ENCODE results near the gene OPN3.
A peak's percentile ranks its signal among the peaks of the same experiment; 100 is the strongest.

Gene OPN3

GRCh38 chr1:241622669-241623068 is 17.5 kb downstream of the OPN3 start:
- Mint-ChIP-seq H3K4me1 (peaks cover 25 to 44% of the 10 kb centered on the region in 2 donors), H3K27me3 (no peaks in the 10 kb centered on the region), H3K36me3 (peaks cover 39 to 49% of the 10 kb centered on the region in 2 donors), H3K4me3 (no peak overlapping the region), H3K27ac (no peak overlapping the region), H3K9me3 (no peaks in the 10 kb centered on the region)
- ATAC-seq (replicated peaks) = no peak
- no peak for DNase-seq

DNA sequence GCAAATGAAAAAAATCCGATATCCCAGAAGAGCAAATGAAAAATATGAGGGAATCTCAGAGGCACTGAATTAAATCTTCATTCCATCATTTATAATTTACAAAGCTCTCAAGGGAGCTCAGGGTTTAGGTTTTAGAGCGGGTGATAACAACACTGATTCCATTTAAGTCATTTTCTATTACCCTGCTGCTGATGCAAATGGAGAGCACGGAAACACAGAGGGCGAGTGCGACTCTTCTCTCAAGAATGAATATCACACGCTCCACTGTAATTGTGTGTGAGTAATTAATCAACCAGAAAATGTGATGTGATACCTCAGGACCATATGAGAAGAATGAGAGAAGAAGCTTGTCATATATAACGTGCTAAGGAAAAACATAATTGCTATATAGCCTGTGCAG is 22.7 kb downstream of the OPN3 start:
- DNase-seq (no peak), ATAC-seq (replicated peaks) (peak; percentile 36)
- no peak overlapping the region for H3K27ac Mint-ChIP-seq
- H3K36me3 Mint-ChIP-seq = peaks cover 34 to 56% of the 10 kb centered on the region in 2 donors
- H3K27me3 Mint-ChIP-seq = no peaks in the 10 kb centered on the region
- no peak overlapping the region for H3K4me3 Mint-ChIP-seq
- H3K4me1 Mint-ChIP-seq = peaks cover 38 to 59% of the 10 kb centered on the region in 2 donors
- no peaks in the 10 kb centered on the region for H3K9me3 Mint-ChIP-seq

DNA sequence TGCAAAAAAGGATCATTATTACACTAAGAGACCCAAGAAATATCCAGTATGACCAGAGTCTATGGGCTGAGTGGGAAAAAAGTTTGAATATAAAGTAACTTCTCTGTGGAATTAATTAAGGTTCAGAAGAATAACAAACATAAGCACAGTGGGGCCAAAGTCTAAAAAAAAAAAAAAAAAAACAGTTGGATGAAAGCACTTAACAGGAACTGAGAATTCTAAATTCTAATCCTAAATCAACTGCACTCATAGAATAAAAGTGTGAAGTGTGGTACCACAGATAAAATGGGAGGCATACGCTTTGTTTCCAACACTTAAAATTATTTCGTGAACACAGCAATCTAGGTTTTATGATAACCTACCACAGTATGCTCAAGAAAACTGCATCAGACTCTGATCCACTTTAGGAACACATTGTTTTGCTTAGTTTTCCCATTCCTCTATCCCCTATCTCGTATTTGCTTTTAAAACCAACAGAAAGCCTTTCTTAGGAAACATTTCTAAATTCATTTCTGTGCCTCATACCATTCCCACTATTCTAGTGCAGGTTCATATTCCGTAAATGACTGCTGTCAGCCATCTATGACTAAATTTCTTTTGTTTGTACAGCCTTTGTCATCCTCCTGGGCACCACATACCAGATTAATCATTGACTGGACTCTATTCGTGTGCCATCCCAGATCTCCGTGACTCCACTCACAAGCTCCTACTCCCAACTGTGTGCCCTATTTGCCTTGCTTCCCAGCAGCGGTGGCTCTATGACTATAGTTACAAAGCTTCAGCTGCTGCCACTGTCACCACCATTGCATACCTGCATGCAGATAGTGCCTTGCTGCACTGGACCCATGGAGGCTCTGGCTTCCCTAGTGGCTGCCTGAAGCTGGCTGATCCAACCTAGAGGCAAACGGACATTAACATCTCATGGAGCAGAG is 24.9 kb downstream of the OPN3 start:
- Mint-ChIP-seq H3K4me3 (no peak overlapping the region), H3K9me3 (no peaks in the 10 kb centered on the region), H3K4me1 (peaks cover 32 to 47% of the 10 kb centered on the region in 2 donors), H3K36me3 (peaks cover 24 to 45% of the 10 kb centered on the region in 2 donors), H3K27me3 (no peaks in the 10 kb centered on the region), H3K27ac (peak overlapping the region; percentile 44)
- DNase-seq = no peak
- no peak for ATAC-seq (replicated peaks)

- H3K27ac Mint-ChIP-seq = no peak overlapping the region
- H3K4me3 Mint-ChIP-seq = no peak overlapping the region
- peaks cover 33 to 47% of the 10 kb centered on the region in 2 donors for H3K4me1 Mint-ChIP-seq
- ATAC-seq (replicated peaks) (no peak), DNase-seq (no peak)
- peaks cover 25 to 44% of the 10 kb centered on the region in 2 donors for H3K36me3 Mint-ChIP-seq
- H3K27me3 Mint-ChIP-seq = no peaks in the 10 kb centered on the region
- H3K9me3 Mint-ChIP-seq = no peaks in the 10 kb centered on the region
Observed at GRCh38 chr1:241614572-241614971, 25.6 kb downstream of the OPN3 start.

DNA sequence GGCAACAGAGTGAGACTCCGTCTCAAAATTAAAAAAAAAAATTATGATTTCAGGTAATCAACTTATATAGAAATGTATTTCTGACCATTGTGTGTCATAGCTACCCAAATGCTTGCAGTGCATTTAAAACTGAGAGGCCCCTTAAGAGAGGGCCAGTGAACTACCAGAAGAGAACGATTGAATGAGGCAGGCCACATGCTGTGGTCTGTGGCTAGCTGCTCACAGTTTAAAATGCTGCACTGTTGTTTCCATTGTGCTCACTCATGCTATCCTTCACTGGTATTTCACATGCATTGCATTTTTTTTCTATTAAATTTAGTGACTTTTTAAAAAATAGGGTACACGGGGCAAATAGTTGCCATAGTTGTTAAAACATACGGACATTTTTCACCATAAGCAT is 26.0 kb downstream of the OPN3 start:
- H3K4me1 Mint-ChIP-seq = peaks cover 34 to 47% of the 10 kb centered on the region in 2 donors

DNA sequence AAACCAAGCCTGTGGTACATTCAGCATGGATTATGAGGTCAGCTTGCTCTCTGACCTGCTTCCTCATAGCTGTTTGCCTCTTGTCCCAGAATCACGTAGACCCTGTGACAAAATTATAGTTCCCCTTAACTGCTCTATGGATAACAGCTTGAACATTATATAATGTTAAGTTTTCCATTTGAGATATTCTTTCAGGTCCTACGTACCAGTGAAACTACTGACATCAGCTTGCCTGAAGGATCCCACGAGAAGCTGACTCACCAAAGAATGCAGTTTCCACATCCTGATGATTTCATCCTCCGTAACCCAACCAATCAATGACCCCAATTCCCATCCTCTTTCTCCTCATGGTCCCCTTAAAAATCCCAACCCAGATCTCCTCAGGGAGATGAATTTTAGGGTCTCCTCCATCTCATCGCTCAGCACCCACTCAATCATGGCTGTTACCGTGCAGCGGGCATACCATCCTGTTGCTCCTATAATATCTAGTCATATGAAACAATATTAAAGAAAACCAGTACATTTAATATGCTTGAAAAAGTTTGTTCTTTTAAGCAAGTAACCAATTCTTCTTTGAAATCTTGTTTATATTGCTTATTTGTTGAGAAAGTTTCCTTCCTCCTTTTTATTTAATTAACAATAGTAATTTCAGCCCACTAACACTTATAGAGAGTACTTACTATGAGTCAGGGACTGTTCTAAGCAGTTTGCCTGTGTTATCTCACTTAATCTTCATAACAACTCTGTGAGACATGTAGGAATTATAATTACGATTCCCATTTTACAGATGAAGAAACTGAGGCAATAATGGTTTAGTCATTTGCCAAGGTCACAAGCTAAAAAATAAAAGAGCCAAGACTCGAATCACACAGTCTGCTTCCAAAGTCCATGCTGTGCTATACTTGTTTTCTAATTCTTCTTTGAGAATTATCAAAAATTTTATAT is 27.4 kb downstream of the OPN3 start:
- ATAC-seq (replicated peaks) (no peak), DNase-seq (no peak)
- Mint-ChIP-seq H3K36me3 (peaks cover 20 to 33% of the 10 kb centered on the region in 2 donors), H3K27ac (peak overlapping the region; percentile 73), H3K9me3 (no peaks in the 10 kb centered on the region), H3K27me3 (no peaks in the 10 kb centered on the region), H3K4me3 (no peak overlapping the region), H3K4me1 (peaks cover 35 to 49% of the 10 kb centered on the region in 2 donors)

More for the DNA sequence above, 26.0 kb downstream of the OPN3 start:
- H3K4me3 Mint-ChIP-seq = no peak overlapping the region
- DNase-seq (no peak), ATAC-seq (replicated peaks) (peak; percentile 56 to 76)
- H3K27ac Mint-ChIP-seq = no peak overlapping the region
- peaks cover 26 to 43% of the 10 kb centered on the region in 2 donors for H3K36me3 Mint-ChIP-seq
- no peaks in the 10 kb centered on the region for H3K27me3 Mint-ChIP-seq
- no peaks in the 10 kb centered on the region for H3K9me3 Mint-ChIP-seq

DNA sequence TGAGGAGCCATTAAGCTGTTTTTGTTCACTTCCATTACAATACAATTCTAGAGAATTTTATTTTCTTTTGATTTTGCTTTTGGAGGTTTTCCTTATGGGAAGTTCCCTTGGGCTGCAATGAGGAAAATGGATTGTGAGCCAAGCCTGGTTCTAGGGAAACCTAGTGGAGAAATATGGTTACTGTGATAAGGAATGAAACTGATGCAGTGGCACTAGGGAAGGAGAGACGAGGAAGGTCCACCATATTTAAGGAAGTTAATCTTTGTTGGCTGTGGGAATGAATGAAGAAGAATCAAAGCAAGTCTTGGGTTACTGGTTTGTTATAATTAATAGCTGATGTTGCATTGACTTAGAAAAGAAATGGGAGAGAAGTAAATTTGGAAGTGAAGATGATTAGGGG is 28.4 kb downstream of the OPN3 start:
- Mint-ChIP-seq H3K4me1 (peaks cover 33 to 48% of the 10 kb centered on the region in 2 donors), H3K4me3 (no peak overlapping the region), H3K27ac (no peak overlapping the region), H3K9me3 (no peaks in the 10 kb centered on the region), H3K36me3 (peaks cover 16 to 31% of the 10 kb centered on the region in 2 donors), H3K27me3 (no peaks in the 10 kb centered on the region)
- ATAC-seq (replicated peaks) (no peak), DNase-seq (no peak)

GRCh38 chr1:241611063-241611462 is 29.1 kb downstream of the OPN3 start:
- Mint-ChIP-seq H3K4me1 (peaks cover 31 to 49% of the 10 kb centered on the region in 2 donors), H3K27ac (no peak overlapping the region), H3K4me3 (no peak overlapping the region)

GRCh38 chr1:241610056-241610815 is 29.9 kb downstream of the OPN3 start:
- no peak for ATAC-seq (replicated peaks)
- peaks cover 29 to 49% of the 10 kb centered on the region in 2 donors for H3K4me1 Mint-ChIP-seq
- DNase-seq = no peak
- no peak overlapping the region for H3K4me3 Mint-ChIP-seq
- no peaks in the 10 kb centered on the region for H3K9me3 Mint-ChIP-seq
- H3K27ac Mint-ChIP-seq = no peak overlapping the region
- no peaks in the 10 kb centered on the region for H3K27me3 Mint-ChIP-seq
- peaks cover 12 to 30% of the 10 kb centered on the region in 2 donors for H3K36me3 Mint-ChIP-seq

More at GRCh38 chr1:241611063-241611462, 29.1 kb downstream of the OPN3 start:
- Mint-ChIP-seq H3K27me3 (no peaks in the 10 kb centered on the region), H3K36me3 (peaks cover 10 to 28% of the 10 kb centered on the region in 2 donors), H3K9me3 (no peaks in the 10 kb centered on the region)
- ATAC-seq (replicated peaks) (peak; percentile 89 to 91), DNase-seq (no peak)

DNA sequence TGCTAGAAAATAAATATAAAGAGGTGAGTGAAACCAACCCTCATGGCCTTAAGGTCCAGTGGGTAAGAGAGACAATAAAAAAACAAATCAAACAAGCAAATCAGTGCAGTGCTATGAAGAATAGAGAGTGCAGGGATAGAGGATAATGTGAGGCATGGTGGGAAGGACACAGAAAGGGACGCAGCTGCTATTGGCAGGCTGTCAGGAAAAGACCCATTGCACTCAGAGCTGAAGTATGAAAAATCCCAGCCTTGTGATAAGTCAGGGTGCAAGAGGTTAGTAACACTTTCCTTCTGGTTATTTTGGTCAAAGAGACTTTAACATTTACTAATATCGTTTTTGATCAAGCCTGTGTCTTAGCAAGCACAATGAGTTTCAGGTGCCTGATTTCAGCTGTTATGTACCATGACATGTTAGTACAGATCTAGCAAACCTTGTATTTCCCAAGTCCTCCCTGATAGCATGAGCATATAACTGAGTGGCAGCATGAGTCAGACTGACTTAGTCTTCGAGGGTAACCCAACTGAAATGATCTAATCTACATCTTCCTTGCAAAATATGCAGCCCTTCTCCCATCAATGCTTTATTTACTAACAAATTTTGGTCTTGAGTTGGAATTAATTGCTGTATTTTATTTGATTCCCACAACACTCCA is 31.7 kb downstream of the OPN3 start:
- no peaks in the 10 kb centered on the region for H3K9me3 Mint-ChIP-seq
- DNase-seq (no peak), ATAC-seq (replicated peaks) (peak in 1 of 2 donors; percentile 24)
- H3K27ac Mint-ChIP-seq = peak overlapping the region; percentile 52
- peaks cover 31 to 48% of the 10 kb centered on the region in 2 donors for H3K4me1 Mint-ChIP-seq
- no peak overlapping the region for H3K4me3 Mint-ChIP-seq
- H3K27me3 Mint-ChIP-seq = no peaks in the 10 kb centered on the region
- H3K36me3 Mint-ChIP-seq = peaks cover 21 to 34% of the 10 kb centered on the region in 2 donors

- Mint-ChIP-seq H3K4me1 (peaks cover 38 to 53% of the 10 kb centered on the region in 2 donors), H3K36me3 (peaks cover 28 to 39% of the 10 kb centered on the region in 2 donors), H3K27me3 (no peaks in the 10 kb centered on the region), H3K4me3 (no peak overlapping the region), H3K27ac (peak overlapping the region; percentile 3), H3K9me3 (no peaks in the 10 kb centered on the region)
- no peak for DNase-seq
- ATAC-seq (replicated peaks) = no peak
Observed at GRCh38 chr1:241607497-241607896, 32.7 kb downstream of the OPN3 start.

GRCh38 chr1:241606544-241606943 is 33.6 kb downstream of the OPN3 start:
- Mint-ChIP-seq H3K9me3 (peaks cover 3 to 6% of the 10 kb centered on the region in 2 donors), H3K27ac (peak overlapping the region; percentile 37), H3K36me3 (peaks cover 38 to 48% of the 10 kb centered on the region in 2 donors), H3K4me3 (no peak overlapping the region), H3K27me3 (no peaks in the 10 kb centered on the region), H3K4me1 (peaks cover 47 to 61% of the 10 kb centered on the region in 2 donors)
- ATAC-seq (replicated peaks) (no peak), DNase-seq (no peak)

DNA sequence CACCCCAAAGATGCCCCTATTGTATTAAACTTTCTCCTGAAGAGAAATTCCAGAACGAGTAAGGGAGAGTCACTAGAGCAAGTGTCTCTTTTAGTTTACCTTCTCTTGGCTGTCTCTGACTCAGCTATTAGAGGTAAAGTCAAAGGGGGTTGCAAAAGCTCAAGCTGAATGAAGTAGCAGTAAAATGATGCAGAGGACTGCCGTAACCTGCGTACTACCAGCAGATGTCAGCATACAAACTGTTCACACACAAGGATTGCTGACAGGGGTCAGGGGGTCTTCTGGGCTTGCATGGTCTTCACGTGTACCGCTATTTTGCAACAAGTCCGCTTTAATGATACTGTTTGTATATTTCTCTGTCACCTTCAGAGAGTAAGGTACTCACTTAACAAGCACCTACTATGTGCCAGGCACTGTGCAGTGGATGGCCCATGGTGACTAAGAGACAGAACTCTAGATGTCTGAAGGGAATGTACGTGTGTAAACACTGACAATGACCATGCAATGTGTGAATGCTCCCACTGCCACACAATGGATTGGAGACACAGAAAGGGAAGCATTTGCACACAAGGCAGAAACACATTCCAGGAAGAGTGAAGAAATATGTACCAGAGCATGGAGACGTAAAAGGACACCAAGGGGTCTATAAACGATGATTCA is 34.9 kb downstream of the OPN3 start:
- H3K4me1 Mint-ChIP-seq = peaks cover 57 to 74% of the 10 kb centered on the region in 2 donors
- H3K27ac Mint-ChIP-seq = peak overlapping the region; percentile 7
- peaks cover 3 to 11% of the 10 kb centered on the region in 2 donors for H3K9me3 Mint-ChIP-seq
- no peak overlapping the region for H3K4me3 Mint-ChIP-seq
- no peaks in the 10 kb centered on the region for H3K27me3 Mint-ChIP-seq
- H3K36me3 Mint-ChIP-seq = peaks cover 48 to 61% of the 10 kb centered on the region in 2 donors
- no peak for DNase-seq
- no peak for ATAC-seq (replicated peaks)

Data from stimulated activated naive B cell treated with anti-CD40 and anti-IgM and Interleukin-4, amounts not matched to agents 10 μg/mL and 1 μg/mL and 100 μg/mL, for 72 hours (primary cell).